Measurements from ENCODE around the gene KHDRBS1. TPM values are rescaled to one million over a fixed set of nuclear protein-coding genes. Genes with fewer than 3 reads are reported as not detected.

KHDRBS1 gene
- total RNA-seq, 4 donors from 2014 or later = 60.8 to 94.3 (median 84.7) TPM

GRCh38 chr1:31980835-31981455 is 32.7 kb upstream of the KHDRBS1 start:
- WGBS, 2 donors = 86 to 87% methylated on average over 10 of the region's 10 CpGs
- no peak overlapping the region for H3K4me3 ChIP-seq (ENCODE audit: low read depth, poor library complexity, severe bottlenecking)
- intact Hi-C loops (cut with DNase I; ENCODE audit: low total_unique reads) = no loop called here
- no peak for TF ChIP-seq POLR2A (IDR thresholded peaks at IDR 0.05)
- no peak for TF ChIP-seq CTCF (IDR thresholded peaks at IDR 0.05)
- DNase-seq (ENCODE audit: low spot score in 2 of 2) = no peak

- no peak overlapping the region for H3K4me3 ChIP-seq (ENCODE audit: low read depth, poor library complexity, severe bottlenecking)
- 76 to 90% methylated on average over 2 of the region's 2 CpGs for WGBS, 2 donors
- intact Hi-C loops (cut with DNase I; ENCODE audit: low total_unique reads) = no loop called here
- no peak for DNase-seq (ENCODE audit: low spot score in 2 of 2)
- TF ChIP-seq POLR2A (IDR thresholded peaks at IDR 0.05) = no peak
- TF ChIP-seq CTCF (IDR thresholded peaks at IDR 0.05) = no peak
Measured at GRCh38 chr1:31981456-31981839, 32.2 kb upstream of the KHDRBS1 start.

- no peak overlapping the region for H3K4me3 ChIP-seq (ENCODE audit: low read depth, poor library complexity, severe bottlenecking)
- 14 to 26% methylated on average over 3 of the region's 3 CpGs for WGBS, 2 donors
- intact Hi-C loops (cut with DNase I; ENCODE audit: low total_unique reads) = no loop called here
- no peak for DNase-seq (ENCODE audit: low spot score in 2 of 2)
- TF ChIP-seq CTCF (IDR thresholded peaks at IDR 0.05) (no peak), POLR2A (IDR thresholded peaks at IDR 0.05) (no peak)
Measured at GRCh38 chr1:31981972-31982371, 31.7 kb upstream of the KHDRBS1 start.

GRCh38 chr1:31984419-31985347 is 29.0 kb upstream of the KHDRBS1 start:
- no peak overlapping the region for H3K4me3 ChIP-seq (ENCODE audit: low read depth, poor library complexity, severe bottlenecking)
- DNase-seq (ENCODE audit: low spot score in 2 of 2) = no peak
- TF ChIP-seq POLR2A (IDR thresholded peaks at IDR 0.05) (no peak), CTCF (IDR thresholded peaks at IDR 0.05) (no peak)
- 73 to 74% methylated on average over 6 of the region's 6 CpGs for WGBS, 2 donors
- intact Hi-C loops (cut with DNase I; ENCODE audit: low total_unique reads) = no loop called here

- WGBS, 2 donors = 23 to 28% methylated on average over 4 of the region's 4 CpGs
- DNase-seq (ENCODE audit: low spot score in 2 of 2) = no peak
- intact Hi-C loops (cut with DNase I; ENCODE audit: low total_unique reads) = no loop called here
- no peak overlapping the region for H3K4me3 ChIP-seq (ENCODE audit: low read depth, poor library complexity, severe bottlenecking)
- TF ChIP-seq POLR2A (IDR thresholded peaks at IDR 0.05) = no peak
- no peak for TF ChIP-seq CTCF (IDR thresholded peaks at IDR 0.05)
Measured at GRCh38 chr1:31985430-31985829, 28.2 kb upstream of the KHDRBS1 start.

Measured in lower leg skin (tissue), 4 donors.